Measurements from ENCODE around the gene ACER2.

ACER2 gene

DNA sequence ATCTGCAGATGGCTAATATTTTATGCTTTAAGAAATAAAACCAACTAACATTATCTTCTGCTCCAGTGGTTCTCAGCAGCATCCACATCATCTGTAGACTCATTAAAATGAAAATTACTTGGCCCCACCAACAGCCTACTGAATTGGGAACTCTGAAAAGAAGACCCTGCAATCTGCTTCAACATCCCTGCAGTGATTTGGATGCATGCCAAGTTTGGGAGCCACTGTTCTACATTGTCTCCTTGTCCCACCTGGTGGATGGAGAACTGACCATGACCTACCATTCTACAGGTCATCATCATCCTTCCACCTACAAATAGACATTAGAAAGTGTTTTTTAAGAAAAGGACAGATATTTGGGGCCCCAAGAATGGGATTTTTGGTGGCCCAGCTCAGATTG lies 71.1 kb downstream of the ACER2 start:
- DNase-seq (ENCODE audit: insufficient read length), result no peak
- no peak for FAIRE-seq

DNA sequence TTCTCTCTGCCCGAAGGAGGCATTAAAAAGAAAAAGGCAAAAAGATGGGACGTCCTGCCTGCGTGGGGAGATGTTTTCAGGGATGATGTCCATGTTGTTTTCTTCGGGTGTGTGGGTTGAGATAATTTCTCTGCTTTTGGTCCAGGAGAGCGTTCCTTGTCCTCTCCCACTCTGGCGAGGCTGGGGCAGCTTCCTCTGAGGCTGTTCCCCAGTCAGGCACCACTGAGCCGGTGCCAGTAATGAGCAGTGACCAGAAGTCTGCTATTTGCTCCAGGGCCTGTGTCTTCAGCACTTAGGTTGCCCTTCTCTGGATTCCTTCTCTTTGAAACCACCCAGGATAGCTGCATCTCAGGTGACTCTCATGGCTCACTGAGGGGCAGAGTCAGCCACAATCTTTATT lies 71.5 kb downstream of the ACER2 start:
- TF ChIP-seq POLR2A (IDR thresholded peaks at IDR 0.05; ENCODE audit: low read depth, low read length) (no peak), TAF1 (IDR thresholded peaks at IDR 0.05; ENCODE audit: borderline replicate concordance, low read depth, low read length) (no peak), POLR2AphosphoS5 (IDR thresholded peaks at IDR 0.05; ENCODE audit: low read depth, low read length) (no peak)
- FAIRE-seq, result no peak
- DNase-seq (ENCODE audit: insufficient read length), result no peak

More for the DNA sequence above, 71.1 kb downstream of the ACER2 start:
- TF ChIP-seq POLR2AphosphoS5 (IDR thresholded peaks at IDR 0.05; ENCODE audit: low read depth, low read length) (no peak), POLR2A (IDR thresholded peaks at IDR 0.05; ENCODE audit: low read depth, low read length) (no peak), TAF1 (IDR thresholded peaks at IDR 0.05; ENCODE audit: borderline replicate concordance, low read depth, low read length) (no peak)

DNA sequence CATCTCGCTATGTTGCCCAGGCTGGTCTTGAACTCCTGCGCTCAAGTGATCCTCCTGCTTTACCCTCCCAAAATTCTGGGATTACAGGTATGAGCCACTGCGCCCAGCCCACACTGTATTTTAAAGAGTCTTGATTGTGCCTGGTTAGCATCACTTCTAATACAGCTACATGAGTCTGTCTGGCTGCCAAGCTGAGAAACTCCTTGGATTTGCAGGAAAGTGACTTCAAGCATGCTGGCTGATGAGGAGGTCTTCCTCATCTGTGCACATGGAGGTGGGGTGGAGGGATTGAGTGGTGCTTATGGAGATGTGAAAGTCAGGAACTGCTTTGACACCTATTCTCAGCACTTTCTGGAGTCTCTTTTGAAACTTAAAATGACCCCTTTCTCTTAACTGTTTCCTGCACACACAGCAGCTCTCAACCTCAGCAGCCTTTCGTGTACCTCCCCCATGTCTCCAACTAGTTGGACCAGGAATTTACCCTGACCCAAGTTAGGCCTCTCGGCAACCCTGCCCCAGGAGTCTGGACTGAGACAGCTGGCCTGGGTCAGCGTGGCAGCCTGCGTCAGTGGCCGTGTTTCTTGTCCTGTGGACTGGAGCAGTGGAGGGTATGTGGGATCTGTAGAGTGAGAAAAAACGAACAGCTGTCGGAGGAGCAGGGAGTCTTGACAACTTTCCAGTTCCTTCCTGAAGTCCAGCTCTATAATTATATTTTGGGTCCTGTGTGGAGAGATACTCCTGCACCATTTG lies 72.5 kb downstream of the ACER2 start:
- DNase-seq (ENCODE audit: insufficient read length), result no peak
- no peak for FAIRE-seq
- TF ChIP-seq POLR2A (IDR thresholded peaks at IDR 0.05; ENCODE audit: low read depth, low read length) (no peak), POLR2AphosphoS5 (IDR thresholded peaks at IDR 0.05; ENCODE audit: low read depth, low read length) (no peak), TAF1 (IDR thresholded peaks at IDR 0.05; ENCODE audit: borderline replicate concordance, low read depth, low read length) (no peak)

DNA sequence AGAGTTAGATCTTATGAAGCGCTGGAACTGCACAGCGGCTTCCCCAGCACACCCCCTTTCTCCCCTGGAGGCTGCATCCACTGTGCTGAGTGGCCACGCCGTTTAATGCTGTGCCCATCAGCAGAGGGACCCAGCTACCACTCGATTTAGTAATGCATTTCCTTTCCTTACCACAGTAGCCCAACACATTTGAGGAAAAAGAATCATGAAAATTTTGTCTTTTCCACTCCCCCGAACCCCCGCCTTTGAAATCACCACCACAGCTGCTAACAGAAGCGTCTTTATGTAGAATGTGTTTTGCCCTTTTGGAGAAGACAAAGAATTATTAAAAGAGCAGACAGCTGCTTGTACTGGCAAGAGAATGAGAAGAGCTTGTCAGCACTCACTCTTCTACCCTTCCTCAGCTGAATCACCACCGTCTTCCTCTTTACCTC lies 73.2 kb downstream of the ACER2 start:
- no peak for DNase-seq (ENCODE audit: insufficient read length)
- no peak for TF ChIP-seq TAF1 (IDR thresholded peaks at IDR 0.05; ENCODE audit: borderline replicate concordance, low read depth, low read length)
- TF ChIP-seq POLR2AphosphoS5 (IDR thresholded peaks at IDR 0.05; ENCODE audit: low read depth, low read length), result no peak
- no peak for TF ChIP-seq POLR2A (IDR thresholded peaks at IDR 0.05; ENCODE audit: low read depth, low read length)
- FAIRE-seq, result no peak

DNA sequence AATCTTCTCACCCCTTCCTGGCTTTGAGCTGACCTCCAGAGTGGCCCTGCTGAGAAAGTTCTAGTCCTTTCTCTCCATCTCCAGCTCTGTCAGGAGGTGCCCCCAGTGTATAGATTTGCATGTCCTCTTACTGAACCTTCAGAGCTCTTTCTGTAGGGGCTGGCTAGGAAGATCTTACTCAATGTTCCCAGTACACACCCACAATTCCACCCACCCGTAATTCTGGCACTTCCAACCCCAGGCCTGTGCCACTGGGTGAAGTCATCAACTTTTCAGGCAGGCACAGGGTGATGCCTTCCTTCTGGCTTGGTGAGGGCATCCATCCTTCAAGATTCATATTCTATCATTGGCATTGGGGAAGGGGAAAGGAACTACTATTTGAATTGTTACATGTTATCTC lies 75.9 kb downstream of the ACER2 start:
- no peak for DNase-seq (ENCODE audit: insufficient read length)
- no peak for TF ChIP-seq POLR2AphosphoS5 (IDR thresholded peaks at IDR 0.05; ENCODE audit: low read depth, low read length)
- FAIRE-seq, result no peak

DNA sequence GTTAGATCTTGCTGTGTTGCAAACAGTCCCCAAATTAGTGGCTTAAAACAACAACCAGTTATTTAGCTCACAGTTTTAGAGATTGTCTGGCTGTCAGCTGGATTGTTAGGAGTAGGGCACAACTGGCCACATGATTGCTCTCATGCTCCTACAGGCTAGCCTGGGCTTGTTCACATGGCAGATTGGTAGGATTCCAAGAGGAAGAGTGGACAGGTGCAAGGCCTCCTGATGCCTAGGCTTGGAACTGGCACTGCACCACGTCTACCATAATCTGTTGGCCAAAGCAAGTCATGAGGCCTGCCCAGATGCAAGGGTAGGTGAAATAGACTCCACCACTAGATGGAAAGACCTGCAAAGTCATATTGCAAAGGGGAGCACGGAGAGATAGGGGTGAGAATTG lies 76.4 kb downstream of the ACER2 start:
- TF ChIP-seq POLR2AphosphoS5 (IDR thresholded peaks at IDR 0.05; ENCODE audit: low read depth, low read length), result no peak
- TF ChIP-seq POLR2A (IDR thresholded peaks at IDR 0.05; ENCODE audit: low read depth, low read length), result no peak
- TF ChIP-seq TAF1 (IDR thresholded peaks at IDR 0.05; ENCODE audit: borderline replicate concordance, low read depth, low read length), result no peak
- no peak for FAIRE-seq
- DNase-seq (ENCODE audit: insufficient read length), result no peak

- FAIRE-seq (no peak), DNase-seq (ENCODE audit: insufficient read length) (no peak)
- no peak for TF ChIP-seq POLR2AphosphoS5 (IDR thresholded peaks at IDR 0.05; ENCODE audit: low read depth, low read length)
Observed at GRCh38 chr9:19486803-19487202, 78.0 kb downstream of the ACER2 start.

DNA sequence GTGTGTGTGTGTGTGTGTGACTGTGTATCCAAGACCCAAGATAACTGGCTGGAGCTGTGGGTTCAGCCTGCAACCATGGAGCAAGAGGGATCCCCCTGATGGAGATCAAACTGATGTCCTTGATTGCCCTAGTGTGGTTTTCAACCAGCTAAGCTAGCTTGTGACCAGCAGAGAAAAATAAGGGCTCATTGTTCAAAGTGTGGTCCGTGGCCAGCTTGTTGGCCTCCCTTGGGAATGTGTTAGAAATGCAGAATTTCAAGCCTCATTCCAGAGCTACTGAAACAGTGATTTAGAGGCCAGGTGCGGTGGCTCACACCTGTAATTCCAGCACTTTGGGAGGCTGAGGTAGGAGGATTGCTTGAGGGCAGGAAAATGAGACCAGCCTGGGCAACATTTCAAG lies 79.9 kb downstream of the ACER2 start:
- no peak for DNase-seq (ENCODE audit: insufficient read length)
- no peak for FAIRE-seq
- no peak for TF ChIP-seq POLR2A (IDR thresholded peaks at IDR 0.05; ENCODE audit: low read depth, low read length)
- TF ChIP-seq TAF1 (IDR thresholded peaks at IDR 0.05; ENCODE audit: borderline replicate concordance, low read depth, low read length), result no peak
- no peak for TF ChIP-seq POLR2AphosphoS5 (IDR thresholded peaks at IDR 0.05; ENCODE audit: low read depth, low read length)

GRCh38 chr9:19490269-19490668 lies 81.5 kb downstream of the ACER2 start:
- DNase-seq (ENCODE audit: insufficient read length), result no peak
- FAIRE-seq, result no peak
- TF ChIP-seq TAF1 (IDR thresholded peaks at IDR 0.05; ENCODE audit: borderline replicate concordance, low read depth, low read length), result no peak
- TF ChIP-seq POLR2A (IDR thresholded peaks at IDR 0.05; ENCODE audit: low read depth, low read length), result no peak
- no peak for TF ChIP-seq POLR2AphosphoS5 (IDR thresholded peaks at IDR 0.05; ENCODE audit: low read depth, low read length)

GRCh38 chr9:19490828-19491227 lies 82.0 kb downstream of the ACER2 start:
- FAIRE-seq (no peak), DNase-seq (ENCODE audit: insufficient read length) (no peak)
- TF ChIP-seq POLR2AphosphoS5 (IDR thresholded peaks at IDR 0.05; ENCODE audit: low read depth, low read length) (no peak), TAF1 (IDR thresholded peaks at IDR 0.05; ENCODE audit: borderline replicate concordance, low read depth, low read length) (no peak), POLR2A (IDR thresholded peaks at IDR 0.05; ENCODE audit: low read depth, low read length) (no peak)

DNA sequence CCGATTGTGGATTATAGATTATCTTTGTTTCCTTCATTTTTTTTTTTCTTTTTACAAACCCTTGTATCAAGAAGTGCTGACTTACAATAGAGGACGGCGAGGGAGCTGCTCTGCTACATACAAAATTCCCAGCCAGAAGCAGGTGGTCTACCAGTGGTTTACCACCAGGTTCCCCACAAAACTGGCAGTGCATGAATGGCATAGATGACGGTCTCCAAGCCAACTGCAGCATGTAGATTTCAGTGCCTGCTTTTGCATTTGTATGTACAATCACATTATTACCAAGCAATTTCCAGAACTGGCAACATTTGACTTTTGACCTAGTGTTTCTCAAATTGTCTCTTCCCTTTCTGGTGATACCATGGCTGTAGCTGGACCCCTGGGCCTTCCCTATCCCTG lies 84.0 kb downstream of the ACER2 start:
- FAIRE-seq (no peak), DNase-seq (ENCODE audit: insufficient read length) (no peak)
- TF ChIP-seq POLR2AphosphoS5 (IDR thresholded peaks at IDR 0.05; ENCODE audit: low read depth, low read length) (no peak), TAF1 (IDR thresholded peaks at IDR 0.05; ENCODE audit: borderline replicate concordance, low read depth, low read length) (no peak), POLR2A (IDR thresholded peaks at IDR 0.05; ENCODE audit: low read depth, low read length) (no peak)

DNA sequence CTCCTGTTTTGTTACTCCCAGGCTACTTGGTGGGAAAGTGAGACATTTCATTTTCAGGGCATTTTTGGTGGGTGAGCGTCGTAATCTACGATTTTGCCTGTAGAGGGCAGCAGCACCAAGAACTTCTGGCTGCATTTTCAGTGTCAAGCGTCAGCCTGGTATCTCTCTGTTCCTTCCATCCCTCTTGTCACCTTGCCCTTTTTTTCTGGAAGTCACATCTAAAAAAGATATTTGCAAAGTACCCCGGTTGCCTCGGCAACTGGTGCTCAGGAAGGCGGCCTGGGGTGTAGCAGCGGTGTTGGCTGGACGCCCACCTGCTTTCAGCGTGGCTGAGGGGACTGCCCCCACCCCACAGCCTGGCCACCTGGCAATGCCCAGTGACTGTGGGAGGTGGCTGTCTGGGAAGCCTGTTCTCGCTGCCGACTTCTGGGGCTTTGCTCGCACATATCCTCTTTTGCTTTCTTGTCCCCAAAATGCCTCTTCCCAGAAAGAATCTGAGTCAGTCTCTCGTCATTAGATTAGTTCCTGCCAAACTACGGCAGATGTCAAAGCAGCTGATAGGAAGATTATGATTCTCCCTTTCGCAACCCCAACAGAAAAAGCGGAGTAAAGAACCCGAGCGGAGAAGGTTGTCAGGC lies 84.5 kb downstream of the ACER2 start:
- no peak for TF ChIP-seq TAF1 (IDR thresholded peaks at IDR 0.05; ENCODE audit: borderline replicate concordance, low read depth, low read length)
- no peak for TF ChIP-seq POLR2AphosphoS5 (IDR thresholded peaks at IDR 0.05; ENCODE audit: low read depth, low read length)
- no peak for TF ChIP-seq POLR2A (IDR thresholded peaks at IDR 0.05; ENCODE audit: low read depth, low read length)

More for the DNA sequence above, 84.5 kb downstream of the ACER2 start:
- FAIRE-seq (peak; percentile 90), DNase-seq (ENCODE audit: insufficient read length) (peak; percentile 29)
